WTC11 (cell line): ENCODE data around the gene CD82. TPM values are rescaled to one million over a fixed set of nuclear protein-coding genes. Genes with fewer than 3 reads are reported as not detected.

ENCODE experiments used
- ATAC-seq: fragments of 200-7000 bp; cut with Tn5 transposase; 2 replicates; pipeline ENCODE4 v1.10.0; 2021; ENCODE audit warnings: mild to moderate bottlenecking, moderate library complexity
- CTCF ChIA-PET: fragments of 300-600 bp; sonication (Branson Sonifier 250); formaldehyde crosslinking; loops from one replicate; lab custom pipeline; 2021; ENCODE audit warnings: antibody characterized with exemption; lab: Charles Lee
- POLR2A ChIA-PET: fragments of 350-600 bp; sonication (Branson Sonifier 250); formaldehyde crosslinking; loops from one replicate; lab custom pipeline; 2021; ENCODE audit warnings: antibody characterized with exemption; lab: Charles Lee
- DNase-seq: peaks from one replicate; pipeline ENCODE4 v3.0.0; 2021; ENCODE audit warnings: low spot score
- H3K27ac Mint-ChIP-seq: 2 replicates; pipeline ENCODE4 v1.8.0; 2021; ENCODE audit warnings: mixed read lengths
- H3K27me3 Mint-ChIP-seq: 2 replicates; pipeline ENCODE4 v1.8.0; 2021; ENCODE audit warnings: low read depth, mild to moderate bottlenecking, moderate library complexity, mixed read lengths
- H3K36me3 Mint-ChIP-seq: 2 replicates; pipeline ENCODE4 v1.8.0; 2021; ENCODE audit warnings: mixed read lengths
- H3K4me1 Mint-ChIP-seq: 2 replicates; pipeline ENCODE4 v1.8.0; 2022; ENCODE audit warnings: mixed read lengths
- H3K4me3 Mint-ChIP-seq: 2 replicates; pipeline ENCODE4 v1.8.0; 2021; ENCODE audit warnings: mild to moderate bottlenecking, moderate library complexity, mixed read lengths
- H3K9me3 Mint-ChIP-seq: 2 replicates; pipeline ENCODE4 v1.8.0; 2021; ENCODE audit warnings: mixed read lengths
- ERG ChIP-seq: fragments of 250-450 bp; sonication (Bioruptor Pico); IDR thresholded peaks from 2 replicates; pipeline ENCODE4 v1.8.0; 2021; ENCODE audit warnings: mild to moderate bottlenecking
- FOXK1 ChIP-seq: sonication (generic); formaldehyde crosslinking; IDR thresholded peaks from 2 replicates; pipeline ENCODE4 v1.8.0; 2022; ENCODE audit warnings: mild to moderate bottlenecking, moderate library complexity, missing genetic modification reagents
- GABPB1 ChIP-seq: sonication (generic); formaldehyde crosslinking; IDR thresholded peaks from 2 replicates; pipeline ENCODE4 v1.8.1; 2023; ENCODE audit warnings: mild to moderate bottlenecking, missing genetic modification reagents
- GTF2I ChIP-seq: fragments of 250-450 bp; sonication (Bioruptor Pico); conservative IDR thresholded peaks from 2 replicates; pipeline ENCODE4 v1.4.0; 2021; ENCODE audit warnings: mild to moderate bottlenecking
- NFE2L1 ChIP-seq: sonication (generic); formaldehyde crosslinking; IDR thresholded peaks from 2 replicates; pipeline ENCODE4 v1.8.1; 2023; ENCODE audit warnings: missing genetic modification reagents
- RORB ChIP-seq: fragments of 250-450 bp; sonication (Bioruptor Pico); IDR thresholded peaks from 2 replicates; pipeline ENCODE4 v1.9.0; 2021; ENCODE audit warnings: mild to moderate bottlenecking
- TEAD1 ChIP-seq: sonication (generic); formaldehyde crosslinking; IDR thresholded peaks from 2 replicates; pipeline ENCODE4 v1.8.0; 2022; ENCODE audit warnings: mild to moderate bottlenecking, missing genetic modification reagents
- USF1 ChIP-seq: sonication (generic); formaldehyde crosslinking; IDR thresholded peaks from 2 replicates; pipeline ENCODE4 v1.8.0; 2022; ENCODE audit warnings: mild to moderate bottlenecking, missing genetic modification reagents
- ZNF121 ChIP-seq: sonication (generic); formaldehyde crosslinking; IDR thresholded peaks from 2 replicates; pipeline ENCODE4 v1.8.0; 2023; ENCODE audit warnings: missing genetic modification reagents
- ZNF263 ChIP-seq: sonication (generic); formaldehyde crosslinking; IDR thresholded peaks from 2 replicates; pipeline ENCODE4 v1.8.1; 2022; ENCODE audit warnings: low read depth, mild to moderate bottlenecking, moderate library complexity, missing genetic modification reagents
- ZNF396 ChIP-seq: fragments of 250-450 bp; sonication (Bioruptor Pico); IDR thresholded peaks from 2 replicates; pipeline ENCODE4 v1.8.0; 2021; ENCODE audit warnings: mild to moderate bottlenecking, moderate library complexity, borderline replicate concordance
- ZNF416 ChIP-seq: fragments of 250-450 bp; sonication (Bioruptor Pico); IDR thresholded peaks from 2 replicates; pipeline ENCODE4 v1.9.0; 2021; ENCODE audit warnings: mild to moderate bottlenecking, inconsistent platforms
- ZNF425 ChIP-seq: fragments of 250-450 bp; sonication (Bioruptor Pico); conservative IDR thresholded peaks from 2 replicates; pipeline ENCODE4 v1.9.0; 2021; ENCODE audit warnings: mild to moderate bottlenecking
- total RNA-seq: library from RNA; stranded (reverse); gene quantifications from 3 replicates; pipeline ENCODE4 v1.2.3, GENCODE V29; 2021

Gene CD82
- total RNA-seq, 1 experiment from 2014 or later: 15.5 TPM

GRCh38 chr11:44626645-44627044 lies 61.2 kb downstream of the CD82 start:
- ChIA-PET POLR2A (no interaction called here), CTCF (interaction anchor here (1.0 to 2.4 kb wide), 2 partner anchors 10 to 284 kb away, joined by 3 to 10 read pairs; no protein-coding TSS in a partner anchor)
- Mint-ChIP-seq H3K4me1 (peaks cover 10% of the 10 kb centered on the region; the same call in 1 of the 2 replicates), H3K4me3 (no peak overlapping the region), H3K36me3 (no peaks in the 10 kb centered on the region), H3K27me3 (peaks cover 10% of the 10 kb centered on the region), H3K27ac (no peak overlapping the region), H3K9me3 (peaks cover 9% of the 10 kb centered on the region)
- TF ChIP-seq ZNF425 (CRISPR knock-in tag) (no peak), ZNF416 (CRISPR knock-in tag) (no peak), ZNF121 (no peak), ERG (CRISPR knock-in tag) (no peak), RORB (CRISPR knock-in tag) (no peak), GTF2I (CRISPR knock-in tag) (no peak), GABPB1 (no peak)
- DNase-seq (no peak), ATAC-seq (no peak)

- no peak overlapping the region for H3K27ac Mint-ChIP-seq
- H3K4me1 Mint-ChIP-seq: peaks cover 10% of the 10 kb centered on the region; the same call in 1 of the 2 replicates
- TF ChIP-seq TEAD1 (CRISPR knock-in tag) (no peak), ZNF263 (CRISPR knock-in tag) (no peak), FOXK1 (CRISPR knock-in tag) (no peak), ZNF396 (CRISPR knock-in tag) (no peak)
- peaks cover 9% of the 10 kb centered on the region for H3K9me3 Mint-ChIP-seq
- no peak overlapping the region for H3K4me3 Mint-ChIP-seq
- H3K27me3 Mint-ChIP-seq: peaks cover 4% of the 10 kb centered on the region
- H3K36me3 Mint-ChIP-seq: no peaks in the 10 kb centered on the region
- POLR2A ChIA-PET: interaction anchor here (0.8 kb wide), 1 partner anchor 10 kb away, joined by 3 read pairs; no protein-coding TSS in a partner anchor
- CTCF ChIA-PET: interaction anchor here (0.8 to 2.4 kb wide), 6 partner anchors 10 to 478 kb away, joined by 3 to 10 read pairs (median 4); no protein-coding TSS in a partner anchor
- no peak for ATAC-seq
- no peak for DNase-seq
Measured at GRCh38 chr11:44627165-44627789, 61.8 kb downstream of the CD82 start.

GRCh38 chr11:44627911-44628729 lies 62.7 kb downstream of the CD82 start:
- Mint-ChIP-seq H3K36me3 (no peaks in the 10 kb centered on the region), H3K27ac (no peak overlapping the region), H3K4me3 (no peak overlapping the region), H3K4me1 (peaks cover 15% of the 10 kb centered on the region), H3K27me3 (peaks cover 3% of the 10 kb centered on the region), H3K9me3 (peaks cover 9% of the 10 kb centered on the region)
- CTCF ChIA-PET: interaction anchor here (0.8 to 2.4 kb wide), 6 partner anchors 10 to 477 kb away, joined by 3 to 10 read pairs (median 4); no protein-coding TSS in a partner anchor
- TF ChIP-seq USF1 (CRISPR knock-in tag) (no peak), NFE2L1 (no peak)
- ATAC-seq (no peak), DNase-seq (no peak)
- POLR2A ChIA-PET: interaction anchor here (0.8 kb wide), 1 partner anchor 9 kb away, joined by 3 read pairs; no protein-coding TSS in a partner anchor
